GF-D8 (cell line): ENCODE measurements around the gene ZNF134.

Source experiments
- DNase-seq: peaks from one replicate; lab custom pipeline; 2025; lab: John Stamatoyannopoulos, UW

Gene ZNF134

GRCh38 chr19:57641715-57642234 is 27.7 kb downstream of the ZNF134 start:
- no peak for DNase-seq

- DNase-seq = no peak
These were observed 28.5 kb downstream of the ZNF134 start for GRCh38 chr19:57642396-57643046.

GRCh38 chr19:57643734-57644133 is 29.7 kb downstream of the ZNF134 start:
- DNase-seq = no peak

- DNase-seq = no peak
These were observed 34.4 kb downstream of the ZNF134 start for GRCh38 chr19:57648331-57649003.

GRCh38 chr19:57651654-57651996 is 37.6 kb downstream of the ZNF134 start:
- no peak for DNase-seq

GRCh38 chr19:57653689-57654088 is 39.6 kb downstream of the ZNF134 start:
- no peak for DNase-seq

GRCh38 chr19:57655443-57655842 is 41.4 kb downstream of the ZNF134 start:
- no peak for DNase-seq

GRCh38 chr19:57656346-57656745 is 42.3 kb downstream of the ZNF134 start:
- no peak for DNase-seq

- DNase-seq = no peak
These were observed 50.5 kb downstream of the ZNF134 start for GRCh38 chr19:57664269-57665127.

- DNase-seq = no peak
These were observed 51.3 kb downstream of the ZNF134 start for GRCh38 chr19:57665261-57665806.

- DNase-seq = no peak
These were observed 53.2 kb downstream of the ZNF134 start for GRCh38 chr19:57667228-57667627.

- DNase-seq = no peak
These were observed 54.6 kb downstream of the ZNF134 start, which contains the start of gene ZSCAN4 for GRCh38 chr19:57668635-57669034. Gene ZSCAN4 (plus strand): TSS chr19:57668935. CDS start chr19:57676146, 7,211 bp downstream.

- no peak for DNase-seq
These were observed 57.3 kb downstream of the ZNF134 start for GRCh38 chr19:57671124-57671895.

GRCh38 chr19:57672466-57672865 is 58.4 kb downstream of the ZNF134 start:
- no peak for DNase-seq
